ENCODE data around the gene ARIH2. TPM values are rescaled to one million over a fixed set of nuclear protein-coding genes. Genes with fewer than 3 reads are reported as not detected.

The ARIH2 gene
- total and polyA plus RNA-seq, 9 of the 15 experiments (the other 6 are each of a cell fraction or from before 2014, with no cell fraction given) = 27.0 to 120 (median 108) TPM

DNA sequence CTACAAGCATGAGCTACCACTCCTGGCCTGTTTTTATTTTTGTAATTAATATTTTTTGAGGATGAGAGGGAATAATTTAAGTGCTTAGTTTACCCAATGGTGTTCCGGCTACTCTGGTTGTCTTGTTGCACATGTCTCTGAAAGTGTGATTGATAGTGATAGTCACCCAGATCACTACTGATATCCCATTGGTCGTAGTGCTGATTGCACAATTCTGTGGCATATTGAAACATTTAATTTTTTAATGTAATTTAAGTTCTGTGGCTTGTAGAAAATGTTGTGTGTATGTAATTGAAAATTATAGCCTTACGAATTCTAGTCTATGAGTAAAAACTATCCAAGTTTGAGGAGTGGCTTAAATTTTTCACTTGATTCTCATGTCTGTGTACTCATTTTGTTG lies 11.9 kb downstream of the ARIH2 start:
- Histone ChIP-seq H3K36me3 (ENCODE audit: control insufficient read depth, insufficient read depth, low read length) (peaks cover 84% of the 10 kb centered on the region), H3K4me3 (no peak overlapping the region), H3K4me1 (replicated peaks in 1 of 2; ENCODE audit: control insufficient read depth in 2 of 2, insufficient read depth in 2 of 2, low read length in 2 of 2) (peaks cover 0 to 25% of the 10 kb centered on the region in 2 experiments; a peak in 4 of 5 replicates), H2AFZ (ENCODE audit: low read depth, low read length) (no peak overlapping the region), H3K27me3 (ENCODE audit: control insufficient read depth in 2 of 2, insufficient read depth in 2 of 2, low read length in 2 of 2) (no peaks in the 10 kb centered on the region), H3K79me2 (ENCODE audit: control insufficient read depth, insufficient read depth, low read length) (peaks cover 99% of the 10 kb centered on the region), H3K9me1 (ENCODE audit: control insufficient read depth, insufficient read depth, low read length) (peaks cover 3% of the 10 kb centered on the region), H3K9ac (ENCODE audit: insufficient read depth in 1 of 2, low read depth in 2 of 2, low read length in 2 of 2) (no peak overlapping the region), H3K27ac (ENCODE audit: extremely low read depth, low read depth, low read length) (no peak overlapping the region), H3K9me3 (replicated peaks; ENCODE audit: control insufficient read depth, insufficient read depth, low read depth, low read length) (no peaks in the 10 kb centered on the region), H3K4me2 (ENCODE audit: insufficient read depth, low read length) (no peak overlapping the region), H4K20me1 (replicated peaks; ENCODE audit: control insufficient read depth, insufficient read depth, low read length) (peaks cover 21% of the 10 kb centered on the region)
- CTCF ChIA-PET (ENCODE audit: low intra/inter-chr PET ratio) = no interaction called here
- DNase-seq (ENCODE audit: extremely low read depth in 1 of 4, low spot score in 3 of 4) = no peak
- ATAC-seq = no peak
- intact Hi-C loops (cut with micrococcal nuclease) (no loop called here), in situ Hi-C loops (cut with MboI) (no loop called here)
- peak; percentile 78 for TF ChIP-seq CEBPB (tag; IDR thresholded peaks at IDR 0.05)
- TF ChIP-seq CEBPG (CRISPR knock-in tag; IDR thresholded peaks at IDR 0.05) = no peak
- peak; percentile 25 to 75; a peak in 2 of 4 replicates for TF ChIP-seq CEBPG (tag; conservative IDR thresholded peaks at IDR 0.05 in 1 of 2, IDR thresholded peaks at IDR 0.05 in 1 of 2)
- no peak for TF ChIP-seq ZNF431 (CRISPR knock-in tag; IDR thresholded peaks at IDR 0.05)
- 68% methylated on average over 3 of the region's 3 CpGs for WGBS (ENCODE audit: insufficient coverage, low coverage, missing lambda C conversion rate)
- POLR2A ChIA-PET = interaction anchor here (0.6 to 3.6 kb wide), 2 partner anchors 11 to 15 kb away, joined by 3 to 25 read pairs; partner anchors contain the start of gene ARIH2
- no TSS peak for BruUV-seq (replicated peaks)
- no peak for FAIRE-seq

DNA sequence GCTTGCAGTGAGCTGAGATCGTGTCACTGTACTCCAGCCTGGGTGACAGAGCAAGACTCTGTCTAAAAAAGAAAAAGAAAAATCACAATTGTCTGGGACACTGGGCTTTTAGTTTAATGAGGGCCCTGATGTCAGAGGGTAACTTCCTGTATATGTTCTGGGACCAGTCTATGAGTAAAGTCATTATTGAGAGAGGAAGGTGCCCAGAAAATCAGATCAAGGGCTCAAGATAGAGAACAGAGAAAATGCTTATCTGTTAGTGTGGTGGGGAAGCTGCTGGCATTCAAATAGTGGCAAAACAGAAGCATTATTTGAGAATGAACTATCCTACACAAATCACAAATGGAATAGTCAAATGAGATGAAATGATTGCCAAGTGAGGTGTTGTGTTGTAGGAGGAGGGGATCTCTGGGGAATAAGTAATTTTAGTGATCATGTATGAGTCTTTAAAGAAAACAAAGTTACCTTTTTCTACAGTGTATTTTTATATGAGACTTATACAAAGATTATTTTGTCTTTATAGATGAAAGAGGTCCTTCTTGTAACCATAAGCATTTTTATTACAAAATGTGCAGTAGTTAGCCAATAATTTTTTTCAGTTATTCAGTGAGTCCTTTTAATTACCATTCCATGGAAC lies 13.4 kb downstream of the ARIH2 start:
- no CpG with 5 or more reads among the region's 1 CpG for WGBS (ENCODE audit: insufficient coverage, low coverage, missing lambda C conversion rate)
- ATAC-seq (no peak), FAIRE-seq (no peak), DNase-seq (ENCODE audit: extremely low read depth in 1 of 4, low spot score in 3 of 4) (no peak)
- H4K20me1 ChIP-seq (replicated peaks; ENCODE audit: control insufficient read depth, insufficient read depth, low read length) = peaks cover 20% of the 10 kb centered on the region
- ChIA-PET POLR2A (interaction anchor here (0.6 to 1.4 kb wide), 5 partner anchors 10 to 615 kb away, joined by 3 to 4 read pairs (median 3); no protein-coding TSS in a partner anchor), CTCF (ENCODE audit: low intra/inter-chr PET ratio) (no interaction called here)
- no TSS peak for BruUV-seq (replicated peaks)
- peaks cover 0 to 25% of the 10 kb centered on the region in 2 experiments; a peak in 4 of 5 replicates for H3K4me1 ChIP-seq (replicated peaks in 1 of 2; ENCODE audit: control insufficient read depth in 2 of 2, insufficient read depth in 2 of 2, low read length in 2 of 2)
- H3K27me3 ChIP-seq (ENCODE audit: control insufficient read depth in 2 of 2, insufficient read depth in 2 of 2, low read length in 2 of 2) = no peaks in the 10 kb centered on the region
- H3K4me2 ChIP-seq (ENCODE audit: insufficient read depth, low read length) = no peak overlapping the region
- no peaks in the 10 kb centered on the region for H3K9me3 ChIP-seq (replicated peaks; ENCODE audit: control insufficient read depth, insufficient read depth, low read depth, low read length)
- in situ Hi-C loops (cut with MboI) = no loop called here
- H3K4me3 ChIP-seq = no peak overlapping the region
- peaks cover 96% of the 10 kb centered on the region for H3K79me2 ChIP-seq (ENCODE audit: control insufficient read depth, insufficient read depth, low read length)
- H3K36me3 ChIP-seq (ENCODE audit: control insufficient read depth, insufficient read depth, low read length) = peaks cover 81% of the 10 kb centered on the region
- no peak overlapping the region for H3K27ac ChIP-seq (ENCODE audit: extremely low read depth, low read depth, low read length)
- no peak overlapping the region for H3K9ac ChIP-seq (ENCODE audit: insufficient read depth in 1 of 2, low read depth in 2 of 2, low read length in 2 of 2)
- H3K9me1 ChIP-seq (ENCODE audit: control insufficient read depth, insufficient read depth, low read length) = peaks cover 4% of the 10 kb centered on the region
- H2AFZ ChIP-seq (ENCODE audit: low read depth, low read length) = no peak overlapping the region
- intact Hi-C loops (cut with micrococcal nuclease) = no loop called here
- TF ChIP-seq, protein P1, sequence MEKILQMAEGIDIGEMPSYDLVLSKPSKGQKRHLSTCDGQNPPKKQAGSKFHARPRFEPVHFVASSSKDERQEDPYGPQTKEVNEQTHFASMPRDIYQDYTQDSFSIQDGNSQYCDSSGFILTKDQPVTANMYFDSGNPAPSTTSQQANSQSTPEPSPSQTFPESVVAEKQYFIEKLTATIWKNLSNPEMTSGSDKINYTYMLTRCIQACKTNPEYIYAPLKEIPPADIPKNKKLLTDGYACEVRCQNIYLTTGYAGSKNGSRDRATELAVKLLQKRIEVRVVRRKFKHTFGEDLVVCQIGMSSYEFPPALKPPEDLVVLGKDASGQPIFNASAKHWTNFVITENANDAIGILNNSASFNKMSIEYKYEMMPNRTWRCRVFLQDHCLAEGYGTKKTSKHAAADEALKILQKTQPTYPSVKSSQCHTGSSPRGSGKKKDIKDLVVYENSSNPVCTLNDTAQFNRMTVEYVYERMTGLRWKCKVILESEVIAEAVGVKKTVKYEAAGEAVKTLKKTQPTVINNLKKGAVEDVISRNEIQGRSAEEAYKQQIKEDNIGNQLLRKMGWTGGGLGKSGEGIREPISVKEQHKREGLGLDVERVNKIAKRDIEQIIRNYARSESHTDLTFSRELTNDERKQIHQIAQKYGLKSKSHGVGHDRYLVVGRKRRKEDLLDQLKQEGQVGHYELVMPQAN (IDR thresholded peaks at IDR 0.05; ENCODE audit: borderline replicate concordance) = no peak
- TF ChIP-seq POLR3A (IDR thresholded peaks at IDR 0.05; ENCODE audit: borderline replicate concordance, extremely low read depth, insufficient read depth, insufficient read length) (no peak), DMBX1 (CRISPR knock-in tag; IDR thresholded peaks at IDR 0.05; ENCODE audit: borderline replicate concordance) (no peak), TEAD1 (CRISPR knock-in tag; IDR thresholded peaks at IDR 0.05) (no peak), CBFA2T2 (conservative IDR thresholded peaks at IDR 0.05) (no peak), HDAC8 (tag; IDR thresholded peaks at IDR 0.05) (no peak), TOE1 (IDR thresholded peaks at IDR 0.05; ENCODE audit: borderline replicate concordance) (no peak), TOE1 (CRISPR knock-in tag; IDR thresholded peaks at IDR 0.05; ENCODE audit: borderline replicate concordance, low read depth) (no peak), U2AF2 (optimal IDR thresholded peaks at IDR 0.05; ENCODE audit: low read depth, low read length) (no peak)
